GM18511 (cell line): Measurements from ENCODE around the gene WNT3A.
A peak's percentile ranks its signal among the peaks of the same experiment; 100 is the strongest.

Experiments used
- ATAC-seq: cut with Tn5 transposase; IDR thresholded peaks from one replicate; pipeline ENCODE4 v1.9.1; 2021; ENCODE audit warnings: mild to moderate bottlenecking, moderate library complexity; ENCODE audit not compliant: unreplicated experiment

The WNT3A gene

GRCh38 chr1:228066891-228067654, 60.3 kb downstream of the WNT3A start:
- no peak for ATAC-seq

GRCh38 chr1:228068359-228068758, 61.6 kb downstream of the WNT3A start:
- no peak for ATAC-seq

- ATAC-seq: no peak
Measured at GRCh38 chr1:228070173-228070572, 63.4 kb downstream of the WNT3A start.

GRCh38 chr1:228070851-228071250, 64.1 kb downstream of the WNT3A start:
- no peak for ATAC-seq

GRCh38 chr1:228071839-228072657, 65.2 kb downstream of the WNT3A start:
- no peak for ATAC-seq

- no peak for ATAC-seq
Measured at GRCh38 chr1:228072658-228073043, 65.9 kb downstream of the WNT3A start.

GRCh38 chr1:228073061-228073856, 66.5 kb downstream of the WNT3A start:
- ATAC-seq: no peak

GRCh38 chr1:228073857-228074545, 67.2 kb downstream of the WNT3A start:
- ATAC-seq: no peak

GRCh38 chr1:228074954-228075730, 68.3 kb downstream of the WNT3A start:
- ATAC-seq: no peak

- ATAC-seq: no peak
Measured at GRCh38 chr1:228075801-228076271, 69.0 kb downstream of the WNT3A start.

- no peak for ATAC-seq
Measured at GRCh38 chr1:228076796-228077430, 70.1 kb downstream of the WNT3A start.

- no peak for ATAC-seq
Measured at GRCh38 chr1:228077565-228078330, 71.0 kb downstream of the WNT3A start.

- no peak for ATAC-seq
Measured at GRCh38 chr1:228079013-228079412, 72.2 kb downstream of the WNT3A start.

GRCh38 chr1:228079601-228080263, 72.9 kb downstream of the WNT3A start:
- no peak for ATAC-seq

- no peak for ATAC-seq
Measured at GRCh38 chr1:228081144-228081543, 74.3 kb downstream of the WNT3A start.

- ATAC-seq: peak; percentile 34
Measured at GRCh38 chr1:228081578-228082213, 74.9 kb downstream of the WNT3A start.

- peak; percentile 74 for ATAC-seq
Measured at GRCh38 chr1:228082214-228082917, 75.6 kb downstream of the WNT3A start, which contains the start of gene ARF1. TSS of gene ARF1 (plus strand) at chr1:228082708. CDS start at chr1:228097115, 14,407 bp downstream.
